ENCODE data around the gene KHDRBS1.
A peak's percentile ranks its signal among the peaks of the same experiment; 100 is the strongest.
"Not testable (repeated sequence)": the region's sequence is repeated elsewhere in the genome, so short reads cannot be mapped to it uniquely, and the experiment has no call there.

The KHDRBS1 gene

GRCh38 chr1:32013386-32014198, at the start of gene KHDRBS1:
KHDRBS1 (plus strand) TSS chr1:32013868; CDS start chr1:32013996, 128 bp downstream.
- peak; percentile 96 for DNase-seq (ENCODE audit: low read depth)

- no peak for DNase-seq (ENCODE audit: low read depth)
Observed at GRCh38 chr1:31970873-31971272, 42.8 kb upstream of the KHDRBS1 start.

- no peak for DNase-seq (ENCODE audit: low read depth)
Observed at GRCh38 chr1:31976401-31976800, 37.3 kb upstream of the KHDRBS1 start.

- DNase-seq (ENCODE audit: low read depth) = no peak
Observed at GRCh38 chr1:31977385-31978131, 36.1 kb upstream of the KHDRBS1 start.

- DNase-seq (ENCODE audit: low read depth) = no peak
Observed at GRCh38 chr1:31978843-31979400, 34.7 kb upstream of the KHDRBS1 start.

GRCh38 chr1:31980835-31981455, 32.7 kb upstream of the KHDRBS1 start:
- no peak for DNase-seq (ENCODE audit: low read depth)

- DNase-seq (ENCODE audit: low read depth) = no peak
Observed at GRCh38 chr1:31981456-31981839, 32.2 kb upstream of the KHDRBS1 start.

- DNase-seq (ENCODE audit: low read depth) = no peak
Observed at GRCh38 chr1:31981972-31982371, 31.7 kb upstream of the KHDRBS1 start.

GRCh38 chr1:31984419-31985347, 29.0 kb upstream of the KHDRBS1 start:
- peak; percentile 29 for DNase-seq (ENCODE audit: low read depth)

- DNase-seq (ENCODE audit: low read depth) = no peak
Observed at GRCh38 chr1:31985430-31985829, 28.2 kb upstream of the KHDRBS1 start.

GRCh38 chr1:31987135-31987619, 26.5 kb upstream of the KHDRBS1 start:
- DNase-seq (ENCODE audit: low read depth) = no peak

GRCh38 chr1:31989964-31990363, 23.7 kb upstream of the KHDRBS1 start:
- DNase-seq (ENCODE audit: low read depth) = no peak

- no peak for DNase-seq (ENCODE audit: low read depth)
Observed at GRCh38 chr1:31991182-31991581, 22.5 kb upstream of the KHDRBS1 start.

GRCh38 chr1:31995263-31995662, 18.4 kb upstream of the KHDRBS1 start:
- no peak for DNase-seq (ENCODE audit: low read depth)

- DNase-seq (ENCODE audit: low read depth) = not testable (repeated sequence)
Observed at GRCh38 chr1:31996121-31996520, 17.5 kb upstream of the KHDRBS1 start.

- DNase-seq (ENCODE audit: low read depth) = no peak
Observed at GRCh38 chr1:32001863-32002262, 11.8 kb upstream of the KHDRBS1 start.

- not testable (repeated sequence) for DNase-seq (ENCODE audit: low read depth)
Observed at GRCh38 chr1:32002285-32002684, 11.4 kb upstream of the KHDRBS1 start.

GRCh38 chr1:32005522-32005921, 8.1 kb upstream of the KHDRBS1 start:
- DNase-seq (ENCODE audit: low read depth) = no peak

GRCh38 chr1:32007591-32007940, 6.1 kb upstream of the KHDRBS1 start:
- no peak for DNase-seq (ENCODE audit: low read depth)

- DNase-seq (ENCODE audit: low read depth) = no peak
Observed at GRCh38 chr1:32010246-32010645, 3.4 kb upstream of the KHDRBS1 start.

GRCh38 chr1:32012709-32013385, 821 bp upstream of the KHDRBS1 start:
- no peak for DNase-seq (ENCODE audit: low read depth)
